Cardiac muscle cell (in vitro differentiated cells and primary cell): ENCODE results near the gene STK35. TPM values are rescaled to one million over a fixed set of nuclear protein-coding genes. Genes with fewer than 3 reads are reported as not detected.
"Not testable (repeated sequence)": the region's sequence is repeated elsewhere in the genome, so short reads cannot be mapped to it uniquely, and the experiment has no call there.

Experiments
- DNase-seq, 2 donors: peaks; one replicate each; pipeline versions ENCODE4 v3.0.0 to v3.0.0-alpha.2; 2010 to 2017; ENCODE audit warnings: low read depth in 1 of 2, low spot score in 1 of 2
- H3K27ac ChIP-seq: fragments of 200-600 bp; sonication (generic); 2 replicates; pipeline ENCODE4 v1.5.1; 2016
- H3K27me3 ChIP-seq: fragments of 200-600 bp; sonication (generic); 2 replicates; pipeline ENCODE4 v1.6.0; 2016; ENCODE audit warnings: control low read depth
- H3K36me3 ChIP-seq: fragments of 200-600 bp; sonication (generic); 2 replicates; pipeline ENCODE4 v1.5.1; 2016; ENCODE audit warnings: control low read depth
- H3K4me1 ChIP-seq: fragments of 200-600 bp; sonication (generic); 2 replicates; pipeline ENCODE4 v1.8.1; 2017; ENCODE audit warnings: low read depth, mild to moderate bottlenecking, mixed run types
- H3K4me3 ChIP-seq: fragments of 200-600 bp; sonication (generic); 2 replicates; pipeline ENCODE4 v1.5.1; 2016; ENCODE audit warnings: mild to moderate bottlenecking
- H3K9me3 ChIP-seq: fragments of 200-600 bp; sonication (generic); 2 replicates; pipeline ENCODE4 v1.5.1; 2017; ENCODE audit warnings: low read depth, mild to moderate bottlenecking, control low read depth
- CTCF ChIP-seq: IDR thresholded peaks from 2 replicates; pipeline ENCODE4 v1.5.1; 2012; ENCODE audit warnings: low read depth, mild to moderate bottlenecking, low read length
- polyA plus RNA-seq: library from polyadenylated mRNA; unstranded; fragments of >200 nt; fragmentation: Nextera tagmentation; extraction: Ambion mirVana; gene quantifications from 2 replicates; pipeline ENCODE4 v1.2.1, GENCODE V29; 2016
- total RNA-seq: library from RNA; depleted of rRNA; stranded (reverse); fragments of >200 nt; gene quantifications from 2 replicates; pipeline ENCODE4 v1.2.3, GENCODE V29; 2016

STK35 gene
- total and polyA plus RNA-seq, 2 experiments from 2014 or later = 10.0 to 21.4 TPM

DNA sequence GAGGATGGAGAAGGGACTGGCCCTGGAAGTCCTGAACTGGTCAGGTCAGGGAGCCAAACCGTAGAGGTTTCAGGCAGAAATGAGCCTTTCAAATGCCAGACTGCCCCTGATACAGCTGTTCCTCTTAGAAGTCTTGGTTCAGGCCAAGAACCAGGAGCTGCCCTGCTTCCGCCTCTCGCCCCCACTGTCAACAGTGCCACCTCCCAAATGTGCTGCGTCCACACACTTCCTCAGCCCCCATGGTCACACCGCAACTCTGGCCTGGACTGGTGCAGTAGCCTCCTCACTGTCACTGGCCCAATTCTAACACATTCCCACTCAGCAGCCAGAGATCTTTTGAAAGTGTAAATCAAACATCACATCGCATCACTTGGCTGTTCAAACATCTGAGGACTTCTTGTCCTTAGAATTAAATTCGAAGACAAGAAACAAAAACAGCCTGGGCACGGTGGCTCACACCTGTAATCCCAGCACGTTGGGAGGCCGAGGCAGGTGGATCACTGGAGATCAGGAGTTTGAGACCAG is 69.7 kb downstream of the STK35 start:
- Histone ChIP-seq H3K4me1 (no peaks in the 10 kb centered on the region), H3K27me3 (peaks cover 80% of the 10 kb centered on the region), H3K36me3 (no peaks in the 10 kb centered on the region), H3K4me3 (no peak overlapping the region), H3K9me3 (no peaks in the 10 kb centered on the region), H3K27ac (no peak overlapping the region)
- no peak for DNase-seq
- TF ChIP-seq CTCF = no peak

- not testable (repeated sequence) for H3K36me3 ChIP-seq, H3K27ac ChIP-seq, H3K9me3 ChIP-seq, DNase-seq, H3K4me1 ChIP-seq, H3K4me3 ChIP-seq
- H3K27me3 ChIP-seq = peaks cover 80% of the 10 kb centered on the region
Observed at GRCh38 chr20:2171840-2172239, 70.2 kb downstream of the STK35 start.

- DNase-seq = peak; percentile 67 to 73
- Histone ChIP-seq H3K36me3 (no peaks in the 10 kb centered on the region), H3K27me3 (peaks cover 77% of the 10 kb centered on the region), H3K27ac (no peak overlapping the region), H3K9me3 (no peaks in the 10 kb centered on the region), H3K4me1 (no peaks in the 10 kb centered on the region), H3K4me3 (no peak overlapping the region)
- peak; percentile 95 for TF ChIP-seq CTCF
Observed at GRCh38 chr20:2172305-2173175, 70.9 kb downstream of the STK35 start.

GRCh38 chr20:2173186-2173585 is 71.6 kb downstream of the STK35 start:
- Histone ChIP-seq H3K9me3 (no peaks in the 10 kb centered on the region), H3K27me3 (peaks cover 75% of the 10 kb centered on the region), H3K27ac (no peak overlapping the region), H3K36me3 (no peaks in the 10 kb centered on the region), H3K4me1 (no peaks in the 10 kb centered on the region), H3K4me3 (no peak overlapping the region)
- TF ChIP-seq CTCF = no peak
- DNase-seq = no peak

DNA sequence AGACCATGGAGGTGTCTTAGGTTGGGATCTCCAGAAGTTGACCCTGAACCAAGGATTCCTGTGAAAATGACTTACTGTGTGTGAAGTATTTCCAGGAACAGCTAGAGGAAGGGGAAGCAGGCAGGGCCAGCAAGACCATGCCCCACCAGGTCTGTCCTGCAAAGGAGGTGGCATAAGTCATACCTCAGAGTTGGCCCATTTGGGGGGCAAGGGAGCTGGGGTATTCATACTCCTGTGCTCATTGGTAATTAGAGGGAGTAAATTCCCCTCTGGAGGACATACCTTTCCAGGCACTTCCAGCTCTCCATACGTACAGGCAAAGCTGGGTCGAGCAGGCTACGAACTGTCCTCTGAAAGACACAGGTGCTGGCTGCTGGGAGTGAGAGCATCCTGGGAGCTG is 72.4 kb downstream of the STK35 start:
- no peak overlapping the region for H3K4me3 ChIP-seq
- H3K27ac ChIP-seq = no peak overlapping the region
- no peaks in the 10 kb centered on the region for H3K9me3 ChIP-seq
- no peaks in the 10 kb centered on the region for H3K36me3 ChIP-seq
- DNase-seq = no peak
- no peak for TF ChIP-seq CTCF
- peaks cover 70% of the 10 kb centered on the region for H3K27me3 ChIP-seq
- no peaks in the 10 kb centered on the region for H3K4me1 ChIP-seq

DNA sequence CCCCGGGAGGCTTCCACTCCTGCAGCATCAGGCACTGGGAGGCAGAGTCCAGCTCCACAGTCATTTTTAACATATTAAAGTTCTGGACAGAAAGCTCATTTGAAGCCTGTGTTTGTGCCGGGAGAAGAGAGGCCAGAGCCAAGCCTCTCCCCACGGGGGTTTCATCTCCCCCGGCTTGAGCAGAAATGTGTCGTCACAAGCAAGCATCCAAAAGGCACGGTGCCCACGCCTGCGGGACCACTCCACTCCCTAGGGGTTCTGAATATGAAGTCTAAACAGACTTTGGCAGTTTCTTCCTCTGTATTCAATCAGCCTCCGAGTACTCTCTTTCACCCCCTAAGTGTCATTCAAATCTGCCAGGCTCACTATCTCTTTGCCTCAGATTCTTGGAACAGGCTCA is 75.3 kb downstream of the STK35 start:
- H3K9me3 ChIP-seq = no peaks in the 10 kb centered on the region
- no peak overlapping the region for H3K4me3 ChIP-seq
- no peaks in the 10 kb centered on the region for H3K36me3 ChIP-seq
- no peak overlapping the region for H3K27ac ChIP-seq
- H3K4me1 ChIP-seq = no peaks in the 10 kb centered on the region
- no peak for TF ChIP-seq CTCF
- H3K27me3 ChIP-seq = peaks cover 65% of the 10 kb centered on the region
- DNase-seq = no peak
